ENCODE data around the gene ACYP1. TPM values are rescaled to one million over a fixed set of nuclear protein-coding genes. Genes with fewer than 3 reads are reported as not detected.

The ACYP1 gene
- polyA plus RNA-seq, 4 donors = 15.9 to 27.1 (median 22.6) TPM

DNA sequence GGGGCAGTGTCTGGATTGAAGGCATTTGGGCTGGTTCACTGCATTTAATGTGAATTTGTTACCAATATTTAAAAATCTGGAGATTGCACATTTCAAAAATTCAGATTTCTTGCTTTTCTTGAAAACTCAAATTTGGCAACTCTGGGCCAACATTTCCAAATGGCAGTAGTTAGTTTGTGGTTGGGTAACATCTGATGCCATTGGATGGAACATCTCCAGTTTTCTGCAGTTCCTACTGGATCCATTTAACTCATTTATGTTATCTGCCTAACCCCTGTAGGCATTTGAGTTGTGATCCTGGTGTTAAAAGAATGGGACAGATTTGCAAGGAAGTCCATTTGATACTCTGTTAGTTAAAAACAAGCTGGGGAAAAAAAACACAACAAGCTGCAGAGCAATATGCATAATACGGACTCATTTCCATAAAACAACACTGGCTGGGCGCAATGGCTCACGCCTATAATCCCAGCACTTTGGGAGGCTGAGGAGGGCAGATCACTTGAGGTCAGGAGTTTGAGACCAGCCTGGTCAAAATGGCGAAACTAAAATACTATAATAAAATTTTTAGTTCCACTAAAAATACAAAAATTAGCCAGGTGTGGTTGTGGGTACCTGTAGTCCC lies 53.2 kb downstream of the ACYP1 start:
- H3K4me3 ChIP-seq (ENCODE audit: low read depth in 1 of 3, low read length in 3 of 3) = no peak overlapping the region
- FAIRE-seq = no peak
- DNase-seq = no peak
- no peaks in the 10 kb centered on the region for H3K27me3 ChIP-seq (ENCODE audit: control insufficient read depth in 3 of 3, insufficient read depth in 3 of 3, low read length in 3 of 3)
- peaks cover 0 to 3% (median 0%) of the 10 kb centered on the region in 3 donors for H3K4me1 ChIP-seq (ENCODE audit: control insufficient read depth in 3 of 3, insufficient read depth in 2 of 3, low read depth in 1 of 3, low read length in 2 of 3)
- H3K36me3 ChIP-seq (ENCODE audit: control insufficient read depth in 3 of 3, insufficient read depth in 2 of 3, low read depth in 1 of 3, low read length in 3 of 3) = peaks cover 18 to 44% (median 32%) of the 10 kb centered on the region in 3 donors
- WGBS, 3 donors = 94 to 98% (median 98%) methylated on average over 4 of the region's 4 CpGs
- no peaks in the 10 kb centered on the region for H3K9me3 ChIP-seq (ENCODE audit: control insufficient read depth in 2 of 2, insufficient read depth in 1 of 2, low read depth in 1 of 2, low read length in 1 of 2)
- no peak overlapping the region for H3K27ac ChIP-seq (ENCODE audit: low read depth in 1 of 3, low read length in 2 of 3)

DNA sequence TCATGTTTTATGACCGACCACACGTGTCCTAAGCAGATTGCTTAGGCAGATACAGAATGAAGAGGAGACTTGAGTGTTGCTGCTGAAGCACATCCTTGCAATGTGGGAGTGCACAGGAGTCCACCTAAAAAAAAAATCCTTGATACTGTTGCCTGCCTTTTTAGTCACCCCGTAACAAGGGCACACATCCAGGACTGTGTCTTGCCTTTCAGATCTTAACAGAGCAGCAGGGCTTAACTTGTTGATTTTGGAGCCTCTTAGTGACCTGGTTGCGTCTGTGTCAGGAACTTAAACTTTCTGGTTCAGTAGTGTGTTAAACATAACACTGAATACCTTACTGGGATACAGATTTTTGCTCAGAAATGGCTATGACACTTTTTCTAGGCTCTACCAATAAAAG lies 54.6 kb downstream of the ACYP1 start:
- Histone ChIP-seq H3K27me3 (ENCODE audit: control insufficient read depth in 3 of 3, insufficient read depth in 3 of 3, low read length in 3 of 3) (no peaks in the 10 kb centered on the region), H3K9me3 (ENCODE audit: control insufficient read depth in 2 of 2, insufficient read depth in 1 of 2, low read depth in 1 of 2, low read length in 1 of 2) (no peaks in the 10 kb centered on the region), H3K4me3 (ENCODE audit: low read depth in 1 of 3, low read length in 3 of 3) (no peak overlapping the region), H3K27ac (ENCODE audit: low read depth in 1 of 3, low read length in 2 of 3) (no peak overlapping the region), H3K36me3 (ENCODE audit: control insufficient read depth in 3 of 3, insufficient read depth in 2 of 3, low read depth in 1 of 3, low read length in 3 of 3) (peaks cover 15 to 39% (median 33%) of the 10 kb centered on the region in 3 donors), H3K4me1 (ENCODE audit: control insufficient read depth in 3 of 3, insufficient read depth in 2 of 3, low read depth in 1 of 3, low read length in 2 of 3) (peaks cover 0 to 6% (median 3%) of the 10 kb centered on the region in 3 donors)
- WGBS, 3 donors = 85 to 88% (median 88%) methylated on average over 4 of the region's 4 CpGs
- DNase-seq (no peak), FAIRE-seq (no peak)

DNA sequence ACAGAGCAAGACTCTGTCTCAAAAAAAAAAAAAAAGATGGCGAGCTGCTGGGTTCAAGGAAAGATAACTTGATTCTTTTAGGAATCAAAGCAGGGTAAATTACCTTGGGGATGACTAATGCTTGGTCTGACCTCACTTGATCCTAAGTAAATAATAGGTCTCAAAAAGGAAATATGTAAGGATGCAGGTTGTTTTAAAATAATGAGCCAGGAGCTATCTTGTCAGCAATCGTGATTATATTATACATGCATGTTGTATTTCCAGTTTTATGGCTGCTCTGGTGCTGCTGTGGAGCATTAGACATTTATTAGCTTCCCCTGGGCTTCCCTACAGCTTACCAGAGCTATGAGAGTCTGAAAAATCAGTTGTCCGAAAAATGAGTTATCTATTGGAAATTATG lies 58.5 kb downstream of the ACYP1 start:
- FAIRE-seq (no peak), DNase-seq (no peak)
- Histone ChIP-seq H3K27me3 (ENCODE audit: control insufficient read depth in 3 of 3, insufficient read depth in 3 of 3, low read length in 3 of 3) (no peaks in the 10 kb centered on the region), H3K9me3 (ENCODE audit: control insufficient read depth in 2 of 2, insufficient read depth in 1 of 2, low read depth in 1 of 2, low read length in 1 of 2) (no peaks in the 10 kb centered on the region), H3K4me3 (ENCODE audit: low read depth in 1 of 3, low read length in 3 of 3) (no peak overlapping the region), H3K36me3 (ENCODE audit: control insufficient read depth in 3 of 3, insufficient read depth in 2 of 3, low read depth in 1 of 3, low read length in 3 of 3) (peaks cover 9 to 26% (median 24%) of the 10 kb centered on the region in 3 donors), H3K4me1 (ENCODE audit: control insufficient read depth in 3 of 3, insufficient read depth in 2 of 3, low read depth in 1 of 3, low read length in 2 of 3) (peaks cover 0 to 18% (median 8%) of the 10 kb centered on the region in 3 donors), H3K27ac (ENCODE audit: low read depth in 1 of 3, low read length in 2 of 3) (no peak overlapping the region)
- WGBS, 3 donors = 75 to 83% (median 83%) methylated on average over 3 of the region's 3 CpGs

DNA sequence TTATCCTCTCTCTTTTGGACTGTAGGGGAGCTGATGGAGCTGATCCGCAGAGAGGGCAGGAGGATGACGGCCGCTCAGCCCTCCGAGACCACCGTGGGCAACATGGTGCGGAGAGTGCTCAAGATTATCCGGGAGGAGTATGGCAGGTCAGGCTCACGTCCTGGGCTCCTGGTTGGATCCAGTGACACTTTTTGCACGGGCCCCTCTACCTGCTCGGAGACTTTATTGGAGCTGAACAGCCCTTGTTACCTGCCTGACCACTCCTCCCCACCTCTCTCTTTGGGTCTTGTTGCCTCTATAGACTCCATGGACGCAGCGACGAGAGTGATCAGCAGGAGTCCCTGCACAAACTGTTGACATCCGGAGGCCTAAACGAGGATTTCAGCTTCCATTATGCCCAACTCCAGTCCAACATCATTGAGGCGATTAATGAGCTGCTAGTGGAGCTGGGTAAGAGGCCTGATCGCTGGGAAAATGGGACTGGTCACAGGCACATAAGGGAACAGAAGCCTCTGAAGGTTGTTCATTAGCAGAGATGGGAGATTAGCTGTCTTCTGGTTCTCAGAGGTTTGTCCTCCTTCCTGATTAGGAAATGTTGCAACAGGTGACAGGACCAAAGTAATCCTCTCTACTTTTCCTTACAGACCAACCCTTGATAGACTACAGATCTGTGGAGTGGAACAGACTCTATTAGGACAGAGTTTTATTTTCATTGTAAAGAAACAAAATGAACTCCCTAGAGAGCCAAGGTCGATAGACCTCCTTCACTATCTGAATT lies 60.4 kb downstream of the ACYP1 start:
- FAIRE-seq (no peak), DNase-seq (peak in 1 of 2 donors; percentile 19)
- peak overlapping the region; percentile 59 to 96 (median 94) for H3K27ac ChIP-seq (ENCODE audit: low read depth in 1 of 3, low read length in 2 of 3)
- peaks cover 2 to 14% (median 13%) of the 10 kb centered on the region in 3 donors for H3K36me3 ChIP-seq (ENCODE audit: control insufficient read depth in 3 of 3, insufficient read depth in 2 of 3, low read depth in 1 of 3, low read length in 3 of 3)
- H3K27me3 ChIP-seq (ENCODE audit: control insufficient read depth in 3 of 3, insufficient read depth in 3 of 3, low read length in 3 of 3) = no peaks in the 10 kb centered on the region
- H3K4me3 ChIP-seq (ENCODE audit: low read depth in 1 of 3, low read length in 3 of 3) = peak overlapping the region; percentile 81 to 93 (median 93)
- peaks cover 0 to 18% (median 8%) of the 10 kb centered on the region in 3 donors for H3K4me1 ChIP-seq (ENCODE audit: control insufficient read depth in 3 of 3, insufficient read depth in 2 of 3, low read depth in 1 of 3, low read length in 2 of 3)
- no peaks in the 10 kb centered on the region for H3K9me3 ChIP-seq (ENCODE audit: control insufficient read depth in 2 of 2, insufficient read depth in 1 of 2, low read depth in 1 of 2, low read length in 1 of 2)
- 5 to 9% (median 5%) methylated on average over 18 of the region's 18 CpGs for WGBS, 3 donors

Other genes with a start within 250 kb of the ACYP1 start
- gene PROX2, start 187.9 kb downstream of the ACYP1 start, polyA plus RNA-seq = 1 to 10 TPM in 1 of 4 donors, not detected in 3; 1.1 TPM
- gene DLST, start 182.1 kb downstream of the ACYP1 start, polyA plus RNA-seq = 100 to 1,000 TPM in 2 of 4 donors, 10 to 100 TPM in 2; 94.2 to 110 (median 97.8) TPM
- gene RPS6KL1, start 140.8 kb downstream of the ACYP1 start, polyA plus RNA-seq = 1 to 10 TPM; 1.8 to 3.5 (median 3.0) TPM
- gene PGF, start 108.4 kb downstream of the ACYP1 start, polyA plus RNA-seq = 10 to 100 TPM in 2 of 4 donors, 1 to 10 TPM in 2; 1.6 to 14.0 (median 6.9) TPM
- 10 to 100 TPM; 36.2 to 50.8 (median 44.8) TPM for gene EIF2B2, start 61.1 kb downstream of the ACYP1 start, polyA plus RNA-seq
- 10 to 100 TPM; 13.9 to 23.7 (median 17.6) TPM for gene MLH3, start 12.6 kb downstream of the ACYP1 start, polyA plus RNA-seq
- gene ZC2HC1C, start 5.6 kb upstream of the ACYP1 start, polyA plus RNA-seq = 10 to 100 TPM in 1 of 4 donors, 1 to 10 TPM in 3; 3.4 to 15.9 (median 6.1) TPM
- gene NEK9, start 63.0 kb upstream of the ACYP1 start, polyA plus RNA-seq = 10 to 100 TPM; 14.9 to 66.5 (median 25.2) TPM
- gene TMED10, start 112.6 kb upstream of the ACYP1 start, polyA plus RNA-seq = 100 to 1,000 TPM in 2 of 4 donors, 10 to 100 TPM in 2; 26.4 to 260 (median 135) TPM
- 1,000 to 10,000 TPM in 1 of 4 donors, 100 to 1,000 TPM in 2, 10 to 100 TPM in 1; 71.6 to 1,102 (median 240) TPM for gene FOS, start 214.8 kb upstream of the ACYP1 start, polyA plus RNA-seq

Data from small intestine (tissue), 7 donors.